BJ (cell line): ENCODE measurements around the gene SYT1. TPM values are rescaled to one million over a fixed set of nuclear protein-coding genes. Genes with fewer than 3 reads are reported as not detected.

Experiments used
- CTCF ChIA-PET: fragments of 350-600 bp; formaldehyde crosslinking; extraction: SDS; loops from one replicate; lab custom pipeline; 2021; ENCODE audit warnings: antibody characterized with exemption, inconsistent platforms; lab: Yijun Ruan, JAX
- POLR2A ChIA-PET: fragments of 300-600 bp; sonication (Branson Sonifier 250); formaldehyde crosslinking; extraction: SDS; loops from one replicate; lab custom pipeline; 2021; ENCODE audit warnings: antibody characterized with exemption; lab: Charles Lee
- DNase-seq: peaks from one replicate; pipeline ENCODE4 v3.0.0-alpha.2; 2011; ENCODE audit warnings: low read depth
- H3K27me3 ChIP-seq: 2 replicates; pipeline ENCODE4 v1.6.0; 2011; ENCODE audit warnings: low read length; ENCODE audit not compliant: control insufficient read depth, insufficient read depth
- H3K36me3 ChIP-seq: 2 replicates; pipeline ENCODE4 v1.5.1; 2011; ENCODE audit warnings: low read length; ENCODE audit not compliant: control insufficient read depth, insufficient read depth
- H3K4me3 ChIP-seq: 2 replicates; pipeline ENCODE4 v1.5.1; 2011; ENCODE audit warnings: low read depth, mild to moderate bottlenecking, control low read depth, low read length
- polyA plus RNA-seq: library from polyadenylated mRNA; depleted of rRNA; stranded (reverse); fragments of >200 nt; gene quantifications from 2 replicates; pipeline ENCODE4 v1.2.3, GENCODE V29; 2011
- TF ChIP-seq, protein P1 (sequence below): IDR thresholded peaks from 2 replicates; pipeline ENCODE4 v1.5.1; 2011; ENCODE audit warnings: low read depth, mild to moderate bottlenecking, control low read depth, inconsistent platforms, low read length, moderate library complexity; ENCODE audit not compliant: insufficient read depth

Gene SYT1
- polyA plus RNA-seq, 1 experiment, result 0.70 TPM

DNA sequence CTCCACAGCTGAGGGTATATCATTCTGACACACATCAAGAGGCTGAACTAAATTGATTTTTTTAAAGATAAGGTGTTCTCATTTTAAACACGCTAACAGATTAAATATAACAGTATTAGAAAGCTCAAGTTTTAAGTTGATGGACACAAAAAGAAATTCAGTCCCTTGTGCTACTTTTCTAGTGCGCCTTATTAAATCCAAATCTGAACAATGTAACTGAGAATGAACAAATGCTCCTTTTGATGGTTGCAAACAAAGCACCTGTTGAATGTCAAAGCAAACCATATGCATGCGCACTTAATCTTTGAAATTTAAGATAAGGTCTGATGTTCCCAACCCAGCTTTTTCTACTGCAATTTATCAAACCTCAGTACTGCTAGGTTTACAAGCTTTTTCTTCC is 424.3 kb downstream of the SYT1 start:
- TF ChIP-seq, protein P1, sequence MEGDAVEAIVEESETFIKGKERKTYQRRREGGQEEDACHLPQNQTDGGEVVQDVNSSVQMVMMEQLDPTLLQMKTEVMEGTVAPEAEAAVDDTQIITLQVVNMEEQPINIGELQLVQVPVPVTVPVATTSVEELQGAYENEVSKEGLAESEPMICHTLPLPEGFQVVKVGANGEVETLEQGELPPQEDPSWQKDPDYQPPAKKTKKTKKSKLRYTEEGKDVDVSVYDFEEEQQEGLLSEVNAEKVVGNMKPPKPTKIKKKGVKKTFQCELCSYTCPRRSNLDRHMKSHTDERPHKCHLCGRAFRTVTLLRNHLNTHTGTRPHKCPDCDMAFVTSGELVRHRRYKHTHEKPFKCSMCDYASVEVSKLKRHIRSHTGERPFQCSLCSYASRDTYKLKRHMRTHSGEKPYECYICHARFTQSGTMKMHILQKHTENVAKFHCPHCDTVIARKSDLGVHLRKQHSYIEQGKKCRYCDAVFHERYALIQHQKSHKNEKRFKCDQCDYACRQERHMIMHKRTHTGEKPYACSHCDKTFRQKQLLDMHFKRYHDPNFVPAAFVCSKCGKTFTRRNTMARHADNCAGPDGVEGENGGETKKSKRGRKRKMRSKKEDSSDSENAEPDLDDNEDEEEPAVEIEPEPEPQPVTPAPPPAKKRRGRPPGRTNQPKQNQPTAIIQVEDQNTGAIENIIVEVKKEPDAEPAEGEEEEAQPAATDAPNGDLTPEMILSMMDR, result no peak
- ChIA-PET CTCF (no interaction called here), POLR2A (no interaction called here)
- Histone ChIP-seq H3K36me3 (no peaks in the 10 kb centered on the region), H3K27me3 (no peaks in the 10 kb centered on the region), H3K4me3 (no peak overlapping the region)
- no peak for DNase-seq

GRCh38 chr12:79291711-79292110 is 427.1 kb downstream of the SYT1 start:
- CTCF ChIA-PET, result interaction anchor here (1.4 kb wide), 1 partner anchor 29 kb away, joined by 5 read pairs; no protein-coding TSS in a partner anchor
- POLR2A ChIA-PET, result no interaction called here
- H3K27me3 ChIP-seq, result no peaks in the 10 kb centered on the region
- no peak overlapping the region for H3K4me3 ChIP-seq
- no peaks in the 10 kb centered on the region for H3K36me3 ChIP-seq
- no peak for DNase-seq
- TF ChIP-seq, protein P1, result no peak

- H3K4me3 ChIP-seq, result no peak overlapping the region
- ChIA-PET CTCF (no interaction called here), POLR2A (no interaction called here)
- TF ChIP-seq, protein P1, result no peak
- no peaks in the 10 kb centered on the region for H3K27me3 ChIP-seq
- DNase-seq, result no peak
- no peaks in the 10 kb centered on the region for H3K36me3 ChIP-seq
Measured at GRCh38 chr12:79294590-79294989, 430.0 kb downstream of the SYT1 start.

DNA sequence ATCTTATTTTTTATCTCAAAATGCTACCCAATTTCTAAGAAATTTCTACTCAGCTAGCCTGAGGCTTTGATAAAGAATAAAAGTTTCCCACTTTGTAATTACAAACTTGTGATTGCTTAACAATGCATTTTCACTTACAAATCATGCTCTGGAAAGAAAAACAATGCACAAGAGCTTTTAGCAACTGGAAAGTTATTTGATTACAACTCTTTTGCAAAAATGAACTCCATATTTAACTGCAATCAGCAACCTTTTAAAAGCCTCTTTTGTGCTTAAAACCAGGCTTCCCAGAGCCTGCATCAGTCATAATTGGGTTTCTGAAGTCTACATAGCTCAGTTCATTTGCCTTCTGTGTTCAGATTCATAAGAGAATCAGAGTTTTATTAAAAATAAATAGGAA is 431.0 kb downstream of the SYT1 start:
- ChIA-PET CTCF (no interaction called here), POLR2A (no interaction called here)
- TF ChIP-seq, protein P1, result no peak
- DNase-seq, result no peak
- Histone ChIP-seq H3K36me3 (no peaks in the 10 kb centered on the region), H3K4me3 (no peak overlapping the region), H3K27me3 (no peaks in the 10 kb centered on the region)

DNA sequence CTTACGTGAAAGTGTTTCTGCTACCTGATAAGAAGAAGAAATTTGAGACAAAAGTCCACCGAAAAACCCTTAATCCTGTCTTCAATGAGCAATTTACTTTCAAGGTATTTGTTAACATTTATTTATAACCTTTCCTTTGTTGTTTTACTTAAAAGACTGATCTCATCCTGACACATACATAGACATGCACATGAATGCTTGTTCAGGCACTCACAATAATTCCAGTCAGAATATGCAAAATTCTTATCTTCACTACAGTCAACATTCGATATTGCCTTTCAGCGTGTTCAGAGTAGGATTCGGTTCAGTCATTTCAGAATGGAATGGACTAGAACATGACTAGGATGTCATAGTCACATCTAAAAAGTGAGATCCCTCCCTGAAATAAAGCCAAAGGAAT is 431.6 kb downstream of the SYT1 start:
- no peak for DNase-seq
- CTCF ChIA-PET, result no interaction called here
- Histone ChIP-seq H3K4me3 (no peak overlapping the region), H3K36me3 (no peaks in the 10 kb centered on the region), H3K27me3 (no peaks in the 10 kb centered on the region)
- TF ChIP-seq, protein P1, result no peak
- POLR2A ChIA-PET, result no interaction called here
